H1 (cell line): ENCODE results near the gene ARHGAP24. TPM values are rescaled to one million over a fixed set of nuclear protein-coding genes. Genes with fewer than 3 reads are reported as not detected.

Source experiments
- CTCF ChIA-PET: fragments of 300-600 bp; sonication (Branson Sonifier 250); formaldehyde crosslinking; loops from one replicate; lab custom pipeline; 2021; ENCODE audit not compliant: partially characterized antibody; lab: Charles Lee
- POLR2A ChIA-PET: fragments of 300-600 bp; sonication (Branson Sonifier 250); formaldehyde crosslinking; loops from one replicate; lab custom pipeline; 2021; ENCODE audit warnings: inconsistent platforms; ENCODE audit not compliant: partially characterized antibody; lab: Charles Lee
- DNase-seq, 2 experiments: peaks; one replicate each; pipeline versions ENCODE4 v3.0.0 to v3.0.0-alpha.2; 2010 to 2022; ENCODE audit warnings: low spot score in 2 of 2, low read depth in 1 of 2, mixed read lengths in 1 of 2
- FAIRE-seq: peaks from 2 replicates; lab custom pipeline; 2011; peaks lifted over from hg19 to GRCh38; lab: Jason Lieb, UNC
- H2AFZ ChIP-seq: 2 replicates; pipeline ENCODE4 v1.8.1; 2012; ENCODE audit warnings: low read length, inconsistent platforms
- H2AK5ac ChIP-seq: 2 replicates; pipeline ENCODE4 v1.6.1; 2013; ENCODE audit warnings: low read depth, low read length
- H2BK120ac ChIP-seq: replicated peaks from 2 replicates; pipeline ENCODE3; 2013; ENCODE audit warnings: low read depth, low read length, inconsistent platforms
- H2BK12ac ChIP-seq: 2 replicates; pipeline ENCODE4 v1.6.1; 2013; ENCODE audit warnings: low read depth, low read length
- H2BK15ac ChIP-seq: 2 replicates; pipeline ENCODE4 v1.6.1; 2013; ENCODE audit warnings: low read length
- H2BK20ac ChIP-seq: 2 replicates; pipeline ENCODE4 v1.6.1; 2013; ENCODE audit warnings: low read length
- H2BK5ac ChIP-seq: 2 replicates; pipeline ENCODE4 v1.6.1; 2013; ENCODE audit warnings: low read depth, low read length
- H3K14ac ChIP-seq: 2 replicates; pipeline ENCODE4 v1.6.1; 2013; ENCODE audit warnings: inconsistent platforms; ENCODE audit not compliant: insufficient read length
- H3K18ac ChIP-seq: 2 replicates; pipeline ENCODE4 v1.6.1; 2013; ENCODE audit warnings: low read length; ENCODE audit errors: extremely low read depth
- H3K23ac ChIP-seq: 2 replicates; pipeline ENCODE4 v1.6.1; 2013; ENCODE audit warnings: inconsistent platforms; ENCODE audit not compliant: insufficient read length
- H3K23me2 ChIP-seq: 2 replicates; pipeline ENCODE4 v1.6.1; 2013; ENCODE audit warnings: low read depth, low read length
- H3K27ac ChIP-seq: 2 replicates; pipeline ENCODE4 v1.6.1; 2011; ENCODE audit warnings: low read depth, low read length, inconsistent platforms
- H3K27me3 ChIP-seq, 4 experiments: replicated peaks in 1 of 4; 1 replicate in 1 of 4; 2 replicates in 3 of 4; pipeline versions ENCODE4 v1.6.1 to v1.8.1; 2011 to 2013; ENCODE audit warnings: low read length in 3 of 4, mild to moderate bottlenecking in 3 of 4, inconsistent platforms in 2 of 4, mixed read lengths in 2 of 4, moderate library complexity in 1 of 4; ENCODE audit not compliant: control insufficient read depth in 3 of 4, insufficient read depth in 3 of 4; ENCODE audit errors: extremely low read depth in 1 of 4
- H3K36me3 ChIP-seq, 4 experiments: 2 replicates each; pipeline versions ENCODE4 v1.6.1 to v1.8.1; 2011 to 2013; ENCODE audit warnings: mild to moderate bottlenecking in 4 of 4, low read length in 3 of 4, moderate library complexity in 2 of 4, control low read depth in 1 of 4, inconsistent platforms in 1 of 4; ENCODE audit not compliant: insufficient read depth in 4 of 4, control insufficient read depth in 2 of 4
- H3K4ac ChIP-seq: replicated peaks from 2 replicates; pipeline ENCODE3; 2013; ENCODE audit warnings: low read length, low read depth, mixed read lengths, inconsistent platforms; ENCODE audit not compliant: insufficient read length
- H3K4me1 ChIP-seq, 4 experiments: replicated peaks in 1 of 4; 1 replicate in 1 of 4; 2 replicates in 3 of 4; pipeline versions ENCODE4 v1.6.1 to v1.8.1; 2011 to 2013; ENCODE audit warnings: low read length in 3 of 4, inconsistent platforms in 2 of 4, mixed read lengths in 1 of 4; ENCODE audit not compliant: insufficient read depth in 4 of 4, control insufficient read depth in 3 of 4
- H3K4me2 ChIP-seq, 2 experiments: 2 replicates each; pipeline versions ENCODE4 v1.6.1 to v1.8.1; 2011 to 2013; ENCODE audit warnings: low read depth in 2 of 2, low read length in 2 of 2, control low read depth in 1 of 2, inconsistent platforms in 1 of 2, mild to moderate bottlenecking in 1 of 2; ENCODE audit not compliant: insufficient read depth in 1 of 2
- H3K4me3 ChIP-seq, 4 experiments: fragments of 200-600, 300-600 bp in 1 of 4; sonication (generic), shearing (Covaris generic), sonication (Bioruptor Twin) in 1 of 4; 2 replicates each; pipeline versions ENCODE4 v1.5.1 to v1.8.1; 2011 to 2016; ENCODE audit warnings: low read length in 4 of 4, low read depth in 3 of 4, control low read depth in 2 of 4, inconsistent platforms in 2 of 4, mild to moderate bottlenecking in 2 of 4, mixed read lengths in 1 of 4, moderate library complexity in 1 of 4; ENCODE audit not compliant: insufficient read depth in 2 of 4; ENCODE audit errors: extremely low read depth in 1 of 4
- H3K56ac ChIP-seq: replicated peaks from 2 replicates; pipeline ENCODE3; 2013; ENCODE audit warnings: low read depth, mild to moderate bottlenecking, mixed read lengths, low read length, inconsistent platforms; ENCODE audit not compliant: insufficient read length
- H3K79me1 ChIP-seq: 2 replicates; pipeline ENCODE4 v1.6.1; 2013; ENCODE audit warnings: low read depth, low read length, control low read depth
- H3K79me2 ChIP-seq, 2 experiments: 2 replicates each; pipeline versions ENCODE4 v1.6.1 to v1.8.1; 2012 to 2013; ENCODE audit warnings: low read length in 2 of 2, mild to moderate bottlenecking in 2 of 2, inconsistent platforms in 1 of 2; ENCODE audit not compliant: insufficient read depth in 2 of 2, control insufficient read depth in 1 of 2
- H3K9ac ChIP-seq, 4 experiments: replicated peaks in 1 of 4; 1 replicate in 1 of 4; 2 replicates in 3 of 4; pipeline versions ENCODE4 v1.6.1 to v1.8.1; 2011 to 2013; ENCODE audit warnings: low read depth in 3 of 4, low read length in 3 of 4, control low read depth in 2 of 4, mild to moderate bottlenecking in 2 of 4, moderate library complexity in 2 of 4, inconsistent platforms in 1 of 4; ENCODE audit errors: extremely low read depth in 1 of 4
- H3K9me3 ChIP-seq, 2 experiments: 2 replicates each; pipeline versions ENCODE4 v1.6.1 to v1.8.1; 2012 to 2013; ENCODE audit warnings: mild to moderate bottlenecking in 2 of 2, moderate library complexity in 2 of 2, control low read depth in 1 of 2, inconsistent platforms in 1 of 2, low read depth in 1 of 2, low read length in 1 of 2, mixed read lengths in 1 of 2; ENCODE audit not compliant: insufficient read depth in 2 of 2
- H4K20me1 ChIP-seq, 2 experiments: replicated peaks in 1 of 2; 2 replicates each; pipeline versions ENCODE3 to v1.8.1; 2011 to 2013; ENCODE audit warnings: inconsistent platforms in 2 of 2, low read length in 2 of 2, mild to moderate bottlenecking in 1 of 2; ENCODE audit not compliant: insufficient read depth in 2 of 2, control insufficient read depth in 1 of 2
- H4K5ac ChIP-seq: 2 replicates; pipeline ENCODE4 v1.6.1; 2013; ENCODE audit warnings: low read length, low read depth, mixed read lengths, inconsistent platforms; ENCODE audit not compliant: insufficient read length
- H4K8ac ChIP-seq: 2 replicates; pipeline ENCODE4 v1.8.0; 2013; ENCODE audit warnings: mild to moderate bottlenecking, moderate library complexity, low read length, inconsistent platforms; ENCODE audit not compliant: insufficient read depth; ENCODE audit errors: extremely low read depth
- H4K91ac ChIP-seq: replicated peaks from 2 replicates; pipeline ENCODE3; 2013; ENCODE audit warnings: low read length, mixed read lengths, inconsistent platforms; ENCODE audit not compliant: insufficient read length
- CREB1 ChIP-seq: IDR thresholded peaks from 2 replicates; pipeline ENCODE4 v1.6.1; 2012; ENCODE audit warnings: inconsistent platforms
- GTF2F1 ChIP-seq: IDR thresholded peaks from 2 replicates; pipeline ENCODE4 v1.6.1; 2012; ENCODE audit warnings: low read depth, low read length, improper control_type of control experiment, borderline replicate concordance
- HDAC6 ChIP-seq: IDR thresholded peaks from one replicate; pipeline ENCODE4 v1.7.1; 2012; ENCODE audit warnings: low read depth, mild to moderate bottlenecking, inconsistent platforms, low read length, moderate library complexity
- JUND ChIP-seq: IDR thresholded peaks from 2 replicates; pipeline ENCODE4 v1.6.1; 2011; ENCODE audit warnings: mild to moderate bottlenecking, improper control_type of control experiment, low read length
- KDM4A ChIP-seq: IDR thresholded peaks from one replicate; pipeline ENCODE4 v1.7.1; 2012; ENCODE audit warnings: low read depth, mild to moderate bottlenecking, moderate library complexity, low read length, inconsistent platforms; ENCODE audit not compliant: severe bottlenecking
- POU5F1 ChIP-seq: IDR thresholded peaks from 2 replicates; pipeline ENCODE4 v1.6.1; 2011; ENCODE audit warnings: low read depth, mild to moderate bottlenecking, low read length, moderate library complexity
- RBBP5 ChIP-seq: IDR thresholded peaks from 2 replicates; pipeline ENCODE4 v1.7.1; 2012; ENCODE audit warnings: low read depth, mild to moderate bottlenecking, inconsistent platforms, low read length, moderate library complexity, borderline replicate concordance
- TAF1 ChIP-seq: IDR thresholded peaks from 2 replicates; pipeline ENCODE4 v1.6.1; 2011; ENCODE audit warnings: mild to moderate bottlenecking, low read depth, low read length
- TBP ChIP-seq: IDR thresholded peaks from 2 replicates; pipeline ENCODE4 v1.6.1; 2011; ENCODE audit warnings: low read depth, low read length, improper control_type of control experiment
- YY1 ChIP-seq: IDR thresholded peaks from 2 replicates; pipeline ENCODE4 v1.6.1; 2011; ENCODE audit warnings: low read depth, mild to moderate bottlenecking, low read length
- ZNF274 ChIP-seq: IDR thresholded peaks from 2 replicates; pipeline ENCODE4 v1.7.0; 2012; ENCODE audit warnings: low read length, borderline replicate concordance; ENCODE audit errors: extremely low read depth
- WGBS, 2 experiments: shearing (Covaris generic) in 1 of 2; methylation state at CpG; one replicate each; pipeline versions ENCODE4 v1.1.6 to v1.1.7; 2013 to 2015; ENCODE audit warnings: low lambda C conversion rate in 2 of 2, mixed read lengths in 2 of 2, inconsistent platforms in 1 of 2, low coverage in 1 of 2, missing lambda C conversion rate in 1 of 2; ENCODE audit not compliant: insufficient replicate concordance in 2 of 2, insufficient coverage in 1 of 2, insufficient read length in 1 of 2; ENCODE audit errors: extremely low coverage in 1 of 2, missing lambda C conversion rate in 1 of 2; 5-methylcytosine and 5-hydroxymethylcytosine counted together
- polyA plus RNA-seq, 7 experiments: library from polyadenylated mRNA; depleted of rRNA in 3 of 7; stranded (reverse) in 5 of 7; unstranded in 2 of 7; fragments of >200 nt in 5 of 7; fragments of 200-250 nt in 2 of 7; gene quantifications; 1 replicate in 5 of 7; 2 replicates in 1 of 7; 4 replicates in 1 of 7; pipeline versions ENCODE4 v1.2.1 to v1.2.3, GENCODE V29; 2011 to 2013; ENCODE audit warnings: missing spikeins in 2 of 7, mixed read lengths in 2 of 7
- total RNA-seq: library from RNA; stranded (reverse); fragmentation: NEBNext Ultra II Directional; extraction: Animal tissue kit (Norgen Biotek cat#: 25700); gene quantifications from 2 replicates; pipeline ENCODE4 v1.2.1, GENCODE V29; 2021
- TF ChIP-seq, protein P1 (sequence below): IDR thresholded peaks from 2 replicates; pipeline ENCODE4 v1.6.1; 2012; ENCODE audit warnings: inconsistent platforms
- TF ChIP-seq, protein P2 (sequence below): IDR thresholded peaks from 2 replicates; pipeline ENCODE4 v1.6.1; 2012; ENCODE audit warnings: inconsistent platforms

ARHGAP24 gene
- total and polyA plus RNA-seq, 2 of the 8 experiments (the other 6 are each of a cell fraction or from before 2014, with no cell fraction given) = 0.08 to 0.50 TPM

DNA sequence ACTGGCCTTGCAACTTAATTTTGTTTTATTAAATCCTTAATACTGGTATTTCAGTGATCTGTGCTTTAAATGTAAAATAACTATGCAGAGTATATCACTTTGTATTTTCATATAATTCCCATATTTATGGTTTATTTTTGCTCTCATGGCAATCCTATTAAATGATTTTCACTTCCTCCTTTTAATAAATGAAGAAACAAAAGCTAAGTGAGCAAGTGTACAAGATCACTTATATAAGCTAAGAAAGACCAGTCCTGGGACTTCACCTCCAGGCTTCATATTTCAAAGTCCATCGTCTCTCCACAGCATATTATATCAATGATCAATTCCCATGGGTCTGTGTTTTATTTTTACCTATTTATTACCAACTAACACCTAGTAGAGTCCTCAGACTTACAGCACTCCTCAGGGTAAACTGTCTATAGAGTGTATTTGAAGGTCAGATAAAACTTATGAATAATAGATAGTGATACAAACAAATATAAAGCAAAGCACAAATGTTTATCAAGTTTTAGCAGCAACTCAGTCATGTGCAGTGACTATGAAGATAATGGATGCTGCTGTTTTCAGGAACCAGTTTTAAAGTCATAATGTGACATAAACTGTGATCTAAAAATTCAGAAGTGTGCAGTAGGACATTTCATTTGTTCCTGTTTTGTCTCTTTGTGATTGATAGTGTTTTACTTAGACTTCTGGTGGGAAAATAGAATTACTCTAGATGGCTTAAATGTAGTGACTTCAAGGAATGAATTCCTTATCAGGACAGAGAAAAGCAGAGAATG is 56.8 kb downstream of the ARHGAP24 start:
- Histone ChIP-seq H4K91ac (no peak overlapping the region), H2AFZ (no peak overlapping the region), H3K56ac (no peak overlapping the region), H2BK5ac (no peak overlapping the region), H3K9ac (no peak overlapping the region), H3K4ac (no peak overlapping the region), H2BK15ac (no peak overlapping the region), H3K27ac (no peak overlapping the region), H3K4me3 (no peak overlapping the region), H2BK12ac (no peak overlapping the region), H3K23me2 (no peaks in the 10 kb centered on the region), H3K4me1 (no peaks in the 10 kb centered on the region), H3K27me3 (no peaks in the 10 kb centered on the region), H4K8ac (no peak overlapping the region), H3K79me2 (no peaks in the 10 kb centered on the region), H3K18ac (no peak overlapping the region), H2BK120ac (no peak overlapping the region), H3K36me3 (no peaks in the 10 kb centered on the region), H3K14ac (no peak overlapping the region), H2AK5ac (no peak overlapping the region), H3K4me2 (no peak overlapping the region), H3K79me1 (no peaks in the 10 kb centered on the region), H3K23ac (no peak overlapping the region), H4K5ac (no peak overlapping the region), H2BK20ac (no peak overlapping the region), H3K9me3 (no peaks in the 10 kb centered on the region), H4K20me1 (peaks cover 0 to 2% of the 10 kb centered on the region in 2 experiments)
- ChIA-PET POLR2A (no interaction called here), CTCF (no interaction called here)
- DNase-seq = no peak
- FAIRE-seq = no peak
- WGBS, 2 experiments = 86% methylated on average over 1 of the region's 1 CpG; no CpG with 5 or more reads in 1 of the 2 experiments
- TF ChIP-seq RBBP5 (no peak), ZNF274 (no peak), GTF2F1 (no peak), HDAC6 (no peak), TBP (no peak), YY1 (no peak), KDM4A (no peak), CREB1 (no peak), JUND (no peak), TAF1 (no peak), POU5F1 (no peak)
- TF ChIP-seq, protein P1, sequence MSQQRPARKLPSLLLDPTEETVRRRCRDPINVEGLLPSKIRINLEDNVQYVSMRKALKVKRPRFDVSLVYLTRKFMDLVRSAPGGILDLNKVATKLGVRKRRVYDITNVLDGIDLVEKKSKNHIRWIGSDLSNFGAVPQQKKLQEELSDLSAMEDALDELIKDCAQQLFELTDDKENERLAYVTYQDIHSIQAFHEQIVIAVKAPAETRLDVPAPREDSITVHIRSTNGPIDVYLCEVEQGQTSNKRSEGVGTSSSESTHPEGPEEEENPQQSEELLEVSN = no peak
- TF ChIP-seq, protein P2, sequence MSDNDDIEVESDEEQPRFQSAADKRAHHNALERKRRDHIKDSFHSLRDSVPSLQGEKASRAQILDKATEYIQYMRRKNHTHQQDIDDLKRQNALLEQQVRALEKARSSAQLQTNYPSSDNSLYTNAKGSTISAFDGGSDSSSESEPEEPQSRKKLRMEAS = no peak
